SKM-1 (cell line): Measurements from ENCODE around the gene TOMM70.

Source experiments
- DNase-seq: peaks from one replicate; lab custom pipeline; 2025; ENCODE audit not compliant: unreplicated experiment; lab: John Stamatoyannopoulos, UW

The TOMM70 gene

GRCh38 chr3:100412912-100413590 lies 12.2 kb upstream of the TOMM70 start:
- DNase-seq, result no peak

- DNase-seq, result no peak
Observed at GRCh38 chr3:100411091-100411982, 10.4 kb upstream of the TOMM70 start.

- no peak for DNase-seq
Observed at GRCh38 chr3:100407977-100408532, 7.2 kb upstream of the TOMM70 start.

- DNase-seq, result no peak
Observed at GRCh38 chr3:100407164-100407563, 6.3 kb upstream of the TOMM70 start.

GRCh38 chr3:100404250-100404548 lies 3.3 kb upstream of the TOMM70 start:
- no peak for DNase-seq

GRCh38 chr3:100403362-100404249 lies 2.7 kb upstream of the TOMM70 start:
- DNase-seq, result no peak

- no peak for DNase-seq
Observed at GRCh38 chr3:100402891-100403290, 2.0 kb upstream of the TOMM70 start.

- no peak for DNase-seq
Observed at GRCh38 chr3:100402256-100402655, 1.4 kb upstream of the TOMM70 start.

GRCh38 chr3:100401674-100402041 lies 769 bp upstream of the TOMM70 start:
- DNase-seq, result no peak

- no peak for DNase-seq
Observed at GRCh38 chr3:100400419-100400779, 490 bp downstream of the TOMM70 start.

GRCh38 chr3:100399341-100400071 lies 1.4 kb downstream of the TOMM70 start:
- DNase-seq, result no peak

GRCh38 chr3:100396967-100397366 lies 3.9 kb downstream of the TOMM70 start:
- no peak for DNase-seq

- DNase-seq, result no peak
Observed at GRCh38 chr3:100395679-100396431, 5.0 kb downstream of the TOMM70 start.

- DNase-seq, result no peak
Observed at GRCh38 chr3:100389025-100389424, 11.9 kb downstream of the TOMM70 start.

- DNase-seq, result no peak
Observed at GRCh38 chr3:100386437-100387074, 14.3 kb downstream of the TOMM70 start.

GRCh38 chr3:100384733-100385525 lies 16.0 kb downstream of the TOMM70 start:
- DNase-seq, result no peak

- DNase-seq, result no peak
Observed at GRCh38 chr3:100376301-100376700, 24.6 kb downstream of the TOMM70 start.

GRCh38 chr3:100374521-100374920 lies 26.4 kb downstream of the TOMM70 start:
- DNase-seq, result no peak

- no peak for DNase-seq
Observed at GRCh38 chr3:100370756-100371155, 30.1 kb downstream of the TOMM70 start.
